Activated gamma-delta T cell (primary cell): Measurements from ENCODE around the gene GOLT1B.

ENCODE experiments used
- DNase-seq: peaks from one replicate; lab custom pipeline; 2025; lab: John Stamatoyannopoulos, UW

The GOLT1B gene

GRCh38 chr12:21566223-21566906 is 64.8 kb downstream of the GOLT1B start:
- DNase-seq: no peak

GRCh38 chr12:21566907-21567394 is 65.4 kb downstream of the GOLT1B start:
- DNase-seq: no peak
